ELF-1 (cell line): ENCODE results near the gene PNPLA2.
A peak's percentile ranks its signal among the peaks of the same experiment; 100 is the strongest.

ENCODE experiments used
- DNase-seq: peaks from one replicate; pipeline ENCODE4 v3.0.0-alpha.2; 2016; ENCODE audit warnings: low read depth, low spot score

The PNPLA2 gene

DNA sequence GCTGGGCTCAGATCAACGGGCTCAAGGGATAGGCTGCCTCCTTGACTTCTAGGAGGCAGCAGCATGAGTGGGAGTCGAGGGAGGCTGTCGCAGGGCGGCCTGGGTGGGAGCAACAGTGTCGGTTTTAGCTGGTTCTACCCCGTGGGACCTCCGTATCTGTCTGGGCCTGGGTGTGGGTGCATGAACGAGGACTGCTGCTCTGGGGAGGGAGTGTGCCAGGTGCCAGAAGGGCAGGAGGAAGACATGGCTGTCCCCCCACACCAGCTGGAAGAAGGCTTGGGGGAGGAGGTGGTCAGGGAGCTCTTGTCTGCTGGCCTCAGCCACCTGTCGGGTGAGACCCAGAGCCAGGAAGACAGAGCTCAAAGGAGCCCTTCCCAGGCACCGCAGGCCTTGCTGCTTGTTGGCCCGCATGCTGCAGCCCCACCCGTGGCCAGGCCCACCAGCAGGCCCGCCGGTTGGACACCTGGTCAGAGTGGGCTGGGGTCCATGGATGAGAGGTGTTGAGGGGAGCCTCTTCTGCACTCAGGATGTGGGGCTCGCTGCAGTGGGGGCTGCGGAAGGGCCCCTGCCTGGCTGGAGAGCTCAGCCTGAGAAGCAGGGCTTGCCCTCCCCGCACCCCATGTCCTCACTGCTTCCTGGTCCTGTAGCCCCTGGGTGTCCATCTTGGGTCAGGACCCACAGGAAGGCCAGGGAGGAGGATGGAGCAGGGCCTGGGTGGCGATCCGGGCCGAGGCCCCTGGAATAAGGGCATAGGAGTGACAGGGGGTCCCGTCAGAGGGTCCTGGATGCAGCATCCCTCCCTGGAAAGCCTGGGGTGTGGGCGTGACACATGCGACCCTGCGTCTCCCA is 32.3 kb upstream of the PNPLA2 start:
- DNase-seq: no peak

DNA sequence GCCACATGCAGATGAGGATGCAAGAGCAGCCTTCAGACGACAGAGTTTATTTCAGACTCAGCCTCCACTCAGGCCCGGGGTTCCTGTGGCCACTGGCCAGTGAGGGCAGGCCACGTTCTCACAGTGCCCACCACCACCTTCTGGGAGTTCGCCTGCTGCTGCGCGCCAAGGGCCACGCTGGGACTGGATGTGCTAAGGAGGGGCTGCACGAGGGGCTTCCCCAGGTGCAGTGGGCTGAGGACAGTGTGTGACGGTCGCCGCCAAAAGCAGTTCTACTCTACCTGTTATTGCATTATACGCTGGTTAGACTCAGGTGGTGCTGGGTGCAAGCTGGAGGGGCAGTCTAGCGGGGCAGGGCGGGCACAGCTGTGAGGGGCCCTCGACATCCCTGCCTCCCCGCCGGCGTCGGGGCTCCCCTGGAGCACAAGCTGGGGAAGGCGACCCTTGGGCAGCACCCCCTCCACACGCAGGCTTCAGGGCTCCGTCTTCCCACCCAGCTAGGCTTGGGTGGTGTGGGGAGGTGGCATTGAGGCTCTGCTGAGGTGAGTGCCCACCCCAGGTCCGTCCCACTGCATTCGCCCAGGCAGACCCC is 31.5 kb upstream of the PNPLA2 start:
- no peak for DNase-seq

DNA sequence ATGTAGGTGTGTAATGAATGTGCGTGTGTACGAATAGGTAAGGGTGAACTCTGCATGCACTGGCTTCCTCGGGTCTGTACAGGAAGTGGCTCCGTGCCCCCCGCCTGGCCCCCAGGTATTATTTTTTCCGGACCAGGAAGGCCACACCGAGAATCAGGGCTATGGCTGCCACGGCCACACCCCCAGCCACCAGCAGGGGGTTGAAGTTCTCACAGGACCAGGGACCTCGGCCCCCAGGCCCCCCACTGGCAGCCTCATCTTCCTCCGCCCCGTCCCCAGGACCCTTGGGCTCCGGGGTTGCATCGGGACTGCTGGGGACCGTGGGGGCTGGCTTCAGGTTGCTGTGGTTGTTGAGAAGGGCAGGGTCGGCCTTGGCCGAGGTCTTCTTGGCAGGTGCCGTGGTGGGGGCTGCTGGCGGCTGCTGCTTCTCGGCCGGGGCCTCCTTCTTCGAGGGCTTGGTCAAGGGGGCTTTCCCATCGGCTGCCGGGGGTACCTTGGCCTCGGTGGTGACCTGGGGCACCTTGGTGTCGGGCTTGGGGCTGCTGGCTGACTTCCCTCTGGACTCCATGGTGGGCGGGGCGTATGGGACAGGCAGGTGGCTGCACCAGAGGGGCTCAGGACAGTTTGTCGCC is 30.6 kb upstream of the PNPLA2 start:
- no peak for DNase-seq

DNA sequence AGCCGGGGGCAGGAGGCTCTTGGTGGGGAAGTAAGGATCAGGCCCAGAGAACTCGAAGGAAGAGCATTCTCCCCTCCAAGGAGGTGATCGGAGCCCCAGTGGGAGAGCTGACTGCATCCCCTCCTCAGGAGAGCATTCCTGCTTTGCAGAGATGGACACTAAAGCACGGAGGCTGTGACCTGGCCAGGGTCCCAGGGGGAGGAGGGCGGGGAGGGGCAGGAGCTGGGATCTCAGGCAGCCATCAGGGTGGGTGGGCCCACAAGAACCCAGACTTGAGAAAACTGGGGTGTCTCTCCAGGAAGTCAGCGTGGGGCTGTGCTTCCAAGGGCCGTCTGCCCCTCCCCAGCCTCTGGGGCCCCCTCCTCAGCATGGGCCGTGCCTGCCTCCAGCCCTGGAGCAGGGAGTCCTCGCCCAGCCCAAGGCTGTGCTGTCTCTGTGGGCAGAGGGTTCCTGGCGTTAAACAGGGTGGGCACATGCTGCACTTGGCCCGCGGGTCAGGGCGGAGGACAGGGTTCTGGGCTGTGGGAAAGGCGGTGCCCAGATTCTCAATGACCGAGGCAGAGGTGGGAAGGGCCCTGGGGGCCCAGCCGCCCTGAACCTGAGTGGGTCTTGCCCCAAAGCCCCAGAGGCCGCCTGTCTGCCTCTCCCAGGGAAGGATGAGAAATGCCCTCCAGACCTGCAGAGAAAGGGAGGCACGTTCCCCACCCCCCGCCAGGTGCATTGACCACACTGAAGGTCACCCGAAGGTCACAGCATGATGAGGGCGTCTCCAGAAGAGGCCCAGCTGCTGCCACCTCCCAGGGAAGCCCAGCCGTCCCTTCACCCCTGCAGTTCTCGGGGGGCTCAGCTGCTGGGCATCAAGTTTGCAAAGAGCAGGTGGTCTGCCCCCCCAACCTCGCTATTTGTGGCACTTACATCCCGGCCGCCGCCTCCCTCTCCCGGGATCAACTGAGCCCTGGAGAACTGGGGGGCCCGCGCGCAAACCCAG is 29.5 kb upstream of the PNPLA2 start:
- no peak for DNase-seq

DNA sequence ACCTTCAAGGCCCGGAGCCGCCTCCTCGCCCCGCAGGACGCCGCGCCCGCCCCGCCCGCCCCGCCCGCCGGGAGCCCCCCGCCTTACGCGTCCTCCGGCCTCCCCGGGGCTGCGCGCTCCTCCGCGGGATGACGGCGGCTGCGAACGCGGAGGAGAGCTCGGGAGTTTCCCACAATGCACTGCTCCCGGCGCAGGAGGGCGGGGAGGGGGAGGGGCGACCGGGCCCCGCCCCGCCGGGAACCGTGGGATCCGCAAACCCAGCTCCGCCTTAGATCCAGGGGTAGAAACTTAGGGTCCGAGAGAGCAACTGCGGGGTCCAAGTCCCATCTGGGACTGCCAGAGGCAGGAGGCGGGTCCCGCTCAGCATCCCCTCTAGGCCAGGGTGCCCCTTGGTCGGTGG is 28.8 kb upstream of the PNPLA2 start, which contains the start of gene CEND1:
TSS of gene CEND1 (minus strand) at position 148 of the 400 bp plus-strand sequence. CDS start 1,514 bp downstream, outside the sequence.
- no peak for DNase-seq

DNA sequence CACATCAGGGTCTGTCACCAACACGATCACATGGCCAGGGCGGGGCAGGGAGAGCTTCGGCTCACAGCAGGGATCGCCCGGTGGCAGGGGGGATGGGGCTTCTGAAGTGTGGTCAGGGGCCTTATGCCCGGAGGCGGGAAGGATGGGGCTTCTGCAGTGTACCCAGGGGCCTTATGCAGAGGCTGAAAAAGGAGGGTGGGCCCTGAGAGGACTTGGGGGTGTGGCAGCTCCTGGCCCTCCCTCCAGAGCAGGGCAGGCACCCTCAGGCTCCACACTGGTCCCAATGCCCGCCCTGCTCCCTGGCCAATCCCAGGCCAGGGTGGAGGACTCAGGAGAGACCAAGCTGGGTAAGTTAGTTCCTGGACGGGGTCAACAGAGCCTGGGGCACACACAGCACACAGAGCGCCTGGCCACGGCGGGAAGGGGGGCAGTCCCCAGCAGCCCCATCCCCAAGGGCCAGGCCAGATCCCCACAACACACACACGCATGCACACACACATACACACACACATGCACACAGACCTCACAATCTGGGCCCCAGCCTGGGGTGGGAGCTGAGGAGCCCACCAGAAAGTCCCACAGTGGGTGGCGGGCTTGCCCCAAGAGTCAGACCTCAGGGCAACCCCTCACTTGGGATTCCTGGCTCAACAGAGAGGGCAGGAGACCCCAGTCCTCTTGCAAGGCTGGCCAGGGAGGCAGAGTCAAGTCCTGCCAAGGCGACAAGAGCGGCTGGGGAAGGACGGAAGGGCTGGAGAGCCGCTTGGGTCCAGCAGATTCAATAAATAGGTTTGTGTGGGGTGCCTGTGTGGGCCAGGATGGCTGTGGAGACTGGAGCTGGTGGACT is 27.8 kb upstream of the PNPLA2 start:
- peak; percentile 83 for DNase-seq

DNA sequence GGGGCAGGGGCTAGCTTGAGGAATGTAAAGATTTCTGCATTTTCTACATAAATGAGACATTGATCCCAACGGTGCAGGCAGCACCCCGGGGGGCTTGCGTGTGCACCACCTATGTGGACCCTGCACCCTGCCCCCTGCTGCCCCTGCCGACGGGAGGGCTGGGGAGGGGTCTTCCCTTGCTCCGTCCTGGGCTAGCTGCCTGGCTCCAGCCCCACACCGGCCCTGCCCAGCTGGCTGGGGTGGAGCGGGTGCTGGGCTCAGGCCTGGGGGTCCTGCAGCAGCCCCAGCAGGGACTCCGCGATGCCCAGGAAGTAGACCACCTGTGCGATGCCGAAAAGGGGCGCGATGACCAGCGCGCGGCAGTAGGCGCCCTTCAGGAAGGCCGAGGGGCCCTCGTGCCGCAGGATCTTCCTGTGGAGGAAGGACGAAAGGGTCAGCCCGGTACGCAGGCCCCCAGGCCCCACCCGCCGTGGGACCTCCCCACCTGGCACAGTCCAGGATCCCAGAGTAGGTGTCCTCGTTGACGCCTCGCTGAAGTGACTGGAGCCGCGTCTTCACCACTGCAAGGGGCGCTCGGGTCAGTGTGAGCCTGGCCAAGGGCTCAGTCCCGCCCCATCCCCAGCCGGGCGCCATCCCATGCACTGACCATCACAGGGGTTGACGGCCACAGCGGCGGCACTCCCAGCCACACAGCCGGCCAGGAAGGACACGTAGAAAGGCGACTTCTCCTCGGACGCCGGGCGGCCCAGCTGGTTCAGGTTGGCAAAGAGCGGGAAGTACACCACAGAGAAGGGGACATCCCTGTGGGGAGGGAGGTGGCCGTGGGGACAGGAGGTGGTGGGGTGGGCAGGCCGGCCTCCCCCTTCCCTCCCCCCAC is 26.8 kb upstream of the PNPLA2 start:
- no peak for DNase-seq

DNA sequence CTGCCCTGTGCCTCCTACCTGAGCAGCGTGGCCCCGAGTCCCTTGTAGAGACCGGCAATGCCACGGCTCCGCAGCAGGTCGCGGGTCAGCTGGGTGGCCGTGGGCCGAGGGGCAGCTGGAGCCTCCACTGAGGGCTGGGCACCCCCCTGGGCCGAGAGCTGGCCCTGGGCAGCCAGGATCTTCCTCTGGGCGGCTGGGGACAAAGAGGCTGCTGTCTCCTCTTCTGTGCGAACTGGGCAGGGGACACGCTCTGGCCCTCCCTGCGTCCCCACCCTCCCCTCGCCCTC is 26.2 kb upstream of the PNPLA2 start:
- DNase-seq: no peak

DNA sequence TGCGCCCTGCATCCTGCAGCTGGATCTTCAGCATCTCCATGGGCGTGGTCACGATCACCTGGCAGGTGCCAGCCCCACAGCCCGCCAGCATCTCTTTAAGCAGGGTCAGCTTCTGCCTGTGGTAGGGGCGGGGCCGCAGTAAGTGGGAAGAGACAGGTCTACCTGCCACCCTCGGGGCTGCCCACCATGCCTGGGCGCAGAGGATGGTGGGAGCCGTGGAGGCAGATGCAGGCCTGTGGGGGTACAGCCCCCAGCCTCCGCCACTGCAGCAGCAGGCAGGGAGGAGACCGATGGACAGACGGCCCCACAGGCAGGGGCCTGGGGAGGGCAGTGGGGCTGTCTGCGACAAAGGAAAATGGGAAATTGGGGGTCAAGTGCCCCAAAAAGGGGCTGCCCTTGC is 25.8 kb upstream of the PNPLA2 start:
- DNase-seq: no peak

DNA sequence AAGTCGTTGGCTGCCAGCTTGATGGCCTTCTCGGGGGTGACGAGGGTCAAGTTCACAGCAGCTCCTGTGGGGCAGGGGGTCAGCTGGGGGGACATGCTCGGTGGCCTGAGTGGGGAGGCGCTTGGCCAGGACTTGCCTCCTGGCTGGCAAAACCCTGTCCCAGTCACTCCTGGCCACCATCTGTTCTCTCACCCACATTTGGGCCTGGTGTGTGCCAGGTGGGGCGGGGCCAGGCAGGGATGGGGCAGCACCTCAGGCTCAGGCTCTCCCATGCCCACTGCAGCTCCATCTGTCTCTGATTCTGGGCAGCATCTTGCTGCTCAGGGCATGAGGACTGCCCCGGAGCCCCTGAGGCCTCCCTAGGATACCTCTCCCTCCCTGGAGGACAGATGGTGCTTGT is 25.2 kb upstream of the PNPLA2 start:
- no peak for DNase-seq

DNA sequence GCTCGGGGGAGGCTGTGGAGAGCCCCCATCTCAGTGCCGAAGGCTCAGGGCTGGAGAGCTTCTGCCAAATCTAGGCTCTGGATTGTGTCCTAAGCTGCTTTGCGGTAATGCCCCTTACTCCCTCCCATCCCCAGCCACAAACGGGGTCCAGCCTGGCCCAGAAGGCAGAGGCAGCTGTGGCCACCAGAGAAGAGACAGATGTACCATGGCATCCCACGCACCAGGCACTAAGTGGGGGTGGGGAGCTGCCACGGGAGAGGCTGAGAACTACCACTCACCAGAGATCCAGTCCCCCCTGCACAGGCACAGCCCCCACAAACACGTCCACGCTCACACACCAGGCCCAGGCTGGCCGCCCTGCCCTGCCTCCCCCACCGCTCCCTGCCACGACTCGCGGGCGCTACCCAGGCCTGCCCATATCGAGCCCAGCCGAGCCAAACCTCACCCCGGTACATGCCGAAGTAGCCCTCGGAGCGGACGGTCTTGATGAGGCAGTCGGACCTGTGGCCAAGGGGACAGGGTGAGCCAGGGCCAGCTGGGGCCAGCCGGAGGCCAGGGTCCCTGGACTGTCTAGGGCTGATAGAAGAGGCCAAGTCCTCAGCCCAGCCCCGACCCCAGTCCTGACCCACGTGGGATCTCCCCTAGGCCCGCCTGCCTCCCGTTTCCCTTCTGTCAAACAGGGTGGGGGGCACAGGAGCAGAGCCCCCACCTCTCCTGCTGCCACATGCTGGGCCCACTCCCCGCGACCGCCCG is 24.5 kb upstream of the PNPLA2 start:
- DNase-seq: no peak

DNA sequence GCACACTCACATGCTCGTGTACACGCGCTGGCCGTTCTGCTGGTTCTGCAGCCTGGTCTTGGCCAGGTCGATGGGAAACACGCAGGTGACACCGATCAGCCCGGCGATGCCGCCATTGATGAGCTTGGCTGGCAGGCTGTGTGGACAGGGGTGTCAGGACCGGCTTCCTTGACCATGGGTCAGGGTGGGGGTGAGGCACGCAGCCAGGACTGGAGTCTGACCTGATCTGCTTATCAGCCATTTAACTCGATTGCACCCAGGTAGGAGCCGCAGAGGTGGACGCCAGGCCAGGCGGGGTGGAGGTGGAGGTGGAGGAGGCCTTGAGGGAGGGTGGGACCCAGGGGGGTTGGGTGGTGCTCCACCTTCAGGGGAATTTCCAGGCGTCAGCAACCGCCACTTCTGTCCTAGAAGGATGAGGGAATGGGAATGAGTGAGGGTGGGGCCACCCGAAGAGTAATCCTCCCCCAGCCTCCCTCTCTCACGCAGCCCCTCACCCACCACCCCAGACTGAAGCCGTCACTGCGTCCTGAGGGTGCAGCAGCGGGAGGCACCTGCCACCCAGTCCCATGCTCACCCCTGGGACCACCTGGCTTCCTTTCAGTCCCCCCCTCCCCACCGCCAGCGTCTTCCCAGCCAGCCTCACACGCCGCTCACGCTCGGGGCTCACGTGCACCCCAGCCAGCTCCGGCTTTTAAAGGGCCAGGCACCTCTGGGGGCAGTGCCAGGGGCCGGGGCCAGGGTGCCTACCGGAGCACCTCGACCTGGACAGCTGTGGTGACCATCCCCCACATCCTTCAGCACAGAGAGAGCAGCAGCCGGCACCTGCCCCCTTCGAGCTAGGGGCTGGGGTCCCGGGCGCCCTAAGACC is 23.7 kb upstream of the PNPLA2 start:
- no peak for DNase-seq

DNA sequence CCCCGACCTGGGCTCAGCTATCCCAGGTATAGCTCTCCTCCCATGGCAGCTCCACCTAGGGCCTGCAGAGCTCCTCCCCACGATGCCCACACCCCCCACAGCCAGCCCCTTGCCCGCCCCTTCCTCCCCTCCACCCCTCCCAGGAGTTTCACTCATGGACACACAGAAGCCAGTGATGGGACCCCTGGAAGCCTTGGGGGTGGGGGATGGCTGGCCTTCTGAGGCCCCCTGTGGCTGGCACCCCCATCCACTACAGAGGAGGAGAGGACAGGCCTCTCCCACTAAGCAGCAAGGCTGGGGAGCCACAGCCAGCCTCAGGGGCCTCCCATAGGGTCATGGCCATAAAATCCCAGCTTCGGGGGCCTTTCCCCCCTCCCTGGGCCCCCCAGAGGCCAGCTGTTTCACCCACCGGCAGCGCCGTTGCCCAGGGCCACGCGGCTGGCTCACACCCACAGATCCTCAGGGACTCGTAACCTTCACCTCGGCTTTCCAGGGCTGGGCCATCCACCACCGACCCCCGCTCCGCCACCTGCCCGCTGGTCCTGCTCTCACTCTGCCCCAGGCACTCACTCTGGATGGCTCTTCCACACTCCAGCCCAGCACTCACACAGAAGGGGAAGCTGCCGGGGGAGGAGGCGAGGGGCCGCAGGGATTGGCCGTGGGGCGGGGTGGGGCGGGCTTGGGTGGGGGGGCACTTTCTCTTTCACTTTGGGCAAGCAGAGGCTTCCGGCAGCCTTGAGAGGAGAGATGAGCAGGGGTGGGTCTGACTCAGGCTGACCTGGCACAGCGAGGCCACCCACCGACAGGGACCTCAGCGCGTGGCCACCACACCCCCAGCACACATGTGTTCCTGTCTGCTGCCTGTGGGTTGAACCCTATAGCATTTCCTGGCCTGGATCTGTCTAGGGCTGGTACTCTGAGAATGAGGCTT is 22.8 kb upstream of the PNPLA2 start:
- no peak for DNase-seq

DNA sequence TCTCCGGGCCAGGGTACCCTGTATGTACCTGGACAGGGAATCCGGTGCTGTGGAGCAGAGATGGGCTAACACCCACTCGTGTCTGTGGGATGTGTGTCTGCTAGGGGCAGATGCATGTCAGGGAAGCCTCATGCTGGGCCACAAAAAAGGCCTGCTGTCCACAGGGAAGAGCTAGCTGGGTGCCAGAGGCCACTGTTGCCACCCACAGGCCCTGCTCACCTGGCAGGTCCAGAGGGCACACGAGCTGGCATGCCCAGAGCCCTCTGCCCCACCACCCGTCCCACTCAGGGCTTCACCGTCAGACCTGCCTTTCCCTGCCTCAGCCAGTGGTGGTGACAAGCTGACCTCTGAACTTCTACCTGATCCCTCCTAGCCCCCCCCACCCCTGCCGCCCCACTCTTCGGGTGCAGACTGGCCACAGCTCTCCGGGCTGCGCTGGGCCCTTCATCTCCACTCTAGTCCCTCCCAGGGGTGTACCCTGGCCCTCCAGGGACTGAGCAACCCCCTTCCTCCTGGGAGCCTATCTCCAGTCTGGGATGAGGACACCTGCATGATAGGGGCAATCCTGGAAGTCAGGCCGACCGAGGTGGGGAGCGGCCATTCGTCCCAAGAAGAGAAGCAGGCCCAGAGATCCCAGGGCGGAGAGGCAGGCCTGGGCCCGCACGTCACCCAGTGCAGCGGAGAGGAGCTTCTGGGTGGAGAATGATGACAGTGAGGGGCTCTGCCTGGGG is 22.0 kb upstream of the PNPLA2 start:
- DNase-seq: no peak

DNA sequence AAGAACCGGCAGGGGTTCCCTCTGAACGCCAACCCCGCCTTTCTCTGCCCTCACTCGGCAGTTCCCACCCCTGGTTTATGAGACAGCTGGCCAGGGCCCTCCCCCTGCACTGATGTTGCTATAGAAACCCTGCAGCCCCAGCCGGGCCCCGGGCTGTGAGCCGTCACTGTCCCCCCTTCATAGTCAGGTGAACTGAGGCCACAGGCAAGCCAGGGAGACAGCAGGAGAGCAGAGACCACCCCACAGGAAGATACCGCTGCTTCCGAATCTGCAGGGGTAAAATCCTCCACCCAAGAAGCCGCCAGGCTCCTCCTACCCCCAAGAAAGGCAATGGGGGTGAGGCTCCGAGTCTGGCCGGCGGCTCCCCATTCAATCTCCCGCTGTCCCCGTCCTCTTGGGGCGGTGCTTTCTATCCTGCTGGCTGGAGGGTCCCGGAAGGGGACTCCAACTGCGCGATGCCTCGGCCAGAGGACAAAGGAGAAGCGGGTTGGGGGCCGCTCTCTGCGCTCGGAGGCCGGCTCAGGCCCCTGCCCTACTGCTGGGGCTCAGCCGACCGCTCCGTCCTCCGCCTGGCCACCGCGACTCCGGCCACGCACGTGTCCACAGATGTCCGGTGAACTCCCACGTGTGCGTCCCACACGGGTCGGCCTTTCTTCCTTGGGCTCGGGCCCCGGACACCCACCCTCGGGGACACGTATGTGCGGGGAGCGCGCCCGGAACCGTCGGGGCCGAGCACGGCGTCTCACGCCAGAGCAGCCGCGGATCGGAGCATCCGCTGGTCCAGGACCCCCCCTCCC is 21.2 kb upstream of the PNPLA2 start:
- DNase-seq: peak; percentile 76
